T-helper 2 cell (primary cell): ENCODE measurements around the gene CDH23.

ENCODE experiments used
- DNase-seq, 5 experiments: peaks; one replicate each; pipeline versions ENCODE4 v3.0.0 to v3.0.0-alpha.2; 2012 to 2022

CDH23 gene

GRCh38 chr10:71370031-71370430 is 26.7 kb upstream of the CDH23 start:
- no peak for DNase-seq

GRCh38 chr10:71371750-71372166 is 25.0 kb upstream of the CDH23 start:
- DNase-seq, result no peak

GRCh38 chr10:71372882-71373495 is 23.7 kb upstream of the CDH23 start:
- no peak for DNase-seq

GRCh38 chr10:71374481-71375233 is 22.1 kb upstream of the CDH23 start:
- no peak for DNase-seq

- DNase-seq, result no peak
Measured at GRCh38 chr10:71375952-71376351, 20.8 kb upstream of the CDH23 start.

- no peak for DNase-seq
Measured at GRCh38 chr10:71378336-71379117, 18.2 kb upstream of the CDH23 start.

GRCh38 chr10:71379118-71379766 is 17.5 kb upstream of the CDH23 start:
- DNase-seq, result no peak

- no peak for DNase-seq
Measured at GRCh38 chr10:71380841-71381240, 15.9 kb upstream of the CDH23 start.

- no peak for DNase-seq
Measured at GRCh38 chr10:71381611-71382010, 15.1 kb upstream of the CDH23 start.

- no peak for DNase-seq
Measured at GRCh38 chr10:71382028-71382427, 14.7 kb upstream of the CDH23 start.

GRCh38 chr10:71382757-71383156 is 14.0 kb upstream of the CDH23 start:
- no peak for DNase-seq

- peak; percentile 38 to 68 (median 58) for DNase-seq
Measured at GRCh38 chr10:71383972-71384687, 12.6 kb upstream of the CDH23 start.

- DNase-seq, result no peak
Measured at GRCh38 chr10:71388171-71388570, 8.5 kb upstream of the CDH23 start.

- DNase-seq, result no peak
Measured at GRCh38 chr10:71388583-71389310, 8.0 kb upstream of the CDH23 start.

GRCh38 chr10:71389768-71390460 is 6.8 kb upstream of the CDH23 start:
- DNase-seq, result no peak

- DNase-seq, result no peak
Measured at GRCh38 chr10:71390461-71390835, 6.3 kb upstream of the CDH23 start.

GRCh38 chr10:71390921-71391690 is 5.6 kb upstream of the CDH23 start:
- no peak for DNase-seq

GRCh38 chr10:71391701-71392100 is 5.0 kb upstream of the CDH23 start:
- no peak for DNase-seq

- no peak for DNase-seq
Measured at GRCh38 chr10:71392292-71392691, 4.4 kb upstream of the CDH23 start.
